Rectal smooth muscle tissue (tissue), 1 donor: Measurements from ENCODE around the gene NCR2.
A peak's percentile ranks its signal among the peaks of the same experiment; 100 is the strongest.

Source experiments
- H3K27ac ChIP-seq: one replicate; pipeline ENCODE4 v1.7.0; 2013; ENCODE audit warnings: low read depth, low read length, inconsistent platforms
- H3K27me3 ChIP-seq: one replicate; pipeline ENCODE4 v1.7.0; 2013; ENCODE audit warnings: low read length; ENCODE audit not compliant: control insufficient read depth, insufficient read depth
- H3K36me3 ChIP-seq: one replicate; pipeline ENCODE4 v1.7.0; 2013; ENCODE audit warnings: low read length; ENCODE audit not compliant: control insufficient read depth, insufficient read depth
- H3K4me1 ChIP-seq: one replicate; pipeline ENCODE4 v1.7.0; 2013; ENCODE audit warnings: low read length; ENCODE audit not compliant: control insufficient read depth, insufficient read depth
- H3K4me3 ChIP-seq: one replicate; pipeline ENCODE4 v1.7.0; 2013; ENCODE audit warnings: low read length
- H3K9ac ChIP-seq: one replicate; pipeline ENCODE4 v1.7.0; 2013; ENCODE audit warnings: low read length

The NCR2 gene

GRCh38 chr6:41352907-41353306 lies 17.5 kb downstream of the NCR2 start:
- Histone ChIP-seq H3K4me3 (no peak overlapping the region), H3K9ac (no peak overlapping the region), H3K36me3 (no peaks in the 10 kb centered on the region), H3K4me1 (no peaks in the 10 kb centered on the region), H3K27ac (no peak overlapping the region), H3K27me3 (peaks cover 2% of the 10 kb centered on the region)

DNA sequence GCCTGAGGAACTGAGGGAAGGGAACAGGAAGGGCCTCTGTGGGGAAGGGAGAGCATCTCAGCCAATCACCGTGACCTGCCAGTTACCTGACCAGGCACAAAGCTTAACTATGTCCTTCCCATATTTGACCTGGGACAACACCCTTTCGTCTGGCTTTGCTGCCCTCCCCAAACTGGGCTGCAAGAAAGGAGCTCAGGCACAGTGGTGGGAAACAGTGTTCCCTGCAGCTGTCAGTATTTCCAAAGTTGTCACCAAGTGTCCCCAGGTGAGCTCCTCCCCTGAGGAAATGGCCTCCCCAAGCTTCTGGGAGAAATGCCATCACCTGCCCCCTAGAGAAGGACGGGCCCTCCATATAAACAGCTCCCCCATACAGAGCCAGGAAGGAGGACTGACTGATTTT lies 17.9 kb downstream of the NCR2 start:
- Histone ChIP-seq H3K4me1 (no peaks in the 10 kb centered on the region), H3K36me3 (no peaks in the 10 kb centered on the region), H3K27me3 (peaks cover 3% of the 10 kb centered on the region), H3K9ac (no peak overlapping the region), H3K27ac (no peak overlapping the region), H3K4me3 (no peak overlapping the region)

GRCh38 chr6:41355952-41356351 lies 20.5 kb downstream of the NCR2 start:
- Histone ChIP-seq H3K9ac (no peak overlapping the region), H3K4me1 (no peaks in the 10 kb centered on the region), H3K36me3 (no peaks in the 10 kb centered on the region), H3K4me3 (no peak overlapping the region), H3K27me3 (peaks cover 3% of the 10 kb centered on the region), H3K27ac (no peak overlapping the region)

GRCh38 chr6:41356825-41357224 lies 21.4 kb downstream of the NCR2 start:
- no peaks in the 10 kb centered on the region for H3K4me1 ChIP-seq
- H3K36me3 ChIP-seq: no peaks in the 10 kb centered on the region
- peaks cover 3% of the 10 kb centered on the region for H3K27me3 ChIP-seq
- H3K9ac ChIP-seq: no peak overlapping the region
- H3K4me3 ChIP-seq: no peak overlapping the region
- no peak overlapping the region for H3K27ac ChIP-seq

DNA sequence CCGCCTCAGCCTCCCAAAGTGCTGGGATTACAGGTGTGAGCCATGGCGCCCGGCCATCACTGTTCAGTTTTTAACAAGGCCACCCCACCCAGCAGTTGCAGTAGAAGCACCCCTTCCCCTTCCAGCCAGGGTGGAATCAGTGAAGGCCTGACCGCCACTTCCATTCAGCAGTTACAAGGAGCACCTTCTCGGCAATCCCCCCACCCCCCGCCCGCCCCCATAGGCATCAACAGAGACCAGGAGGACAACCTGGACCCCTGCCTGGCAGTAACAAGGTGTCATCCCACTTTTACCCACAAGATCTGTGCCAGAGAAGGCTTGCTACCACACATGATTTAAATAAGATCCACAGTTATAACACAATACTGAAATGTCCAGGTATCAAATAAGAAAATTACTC lies 23.1 kb downstream of the NCR2 start:
- Histone ChIP-seq H3K27ac (no peak overlapping the region), H3K4me1 (no peaks in the 10 kb centered on the region), H3K27me3 (peaks cover 3% of the 10 kb centered on the region), H3K9ac (no peak overlapping the region), H3K4me3 (no peak overlapping the region), H3K36me3 (no peaks in the 10 kb centered on the region)

DNA sequence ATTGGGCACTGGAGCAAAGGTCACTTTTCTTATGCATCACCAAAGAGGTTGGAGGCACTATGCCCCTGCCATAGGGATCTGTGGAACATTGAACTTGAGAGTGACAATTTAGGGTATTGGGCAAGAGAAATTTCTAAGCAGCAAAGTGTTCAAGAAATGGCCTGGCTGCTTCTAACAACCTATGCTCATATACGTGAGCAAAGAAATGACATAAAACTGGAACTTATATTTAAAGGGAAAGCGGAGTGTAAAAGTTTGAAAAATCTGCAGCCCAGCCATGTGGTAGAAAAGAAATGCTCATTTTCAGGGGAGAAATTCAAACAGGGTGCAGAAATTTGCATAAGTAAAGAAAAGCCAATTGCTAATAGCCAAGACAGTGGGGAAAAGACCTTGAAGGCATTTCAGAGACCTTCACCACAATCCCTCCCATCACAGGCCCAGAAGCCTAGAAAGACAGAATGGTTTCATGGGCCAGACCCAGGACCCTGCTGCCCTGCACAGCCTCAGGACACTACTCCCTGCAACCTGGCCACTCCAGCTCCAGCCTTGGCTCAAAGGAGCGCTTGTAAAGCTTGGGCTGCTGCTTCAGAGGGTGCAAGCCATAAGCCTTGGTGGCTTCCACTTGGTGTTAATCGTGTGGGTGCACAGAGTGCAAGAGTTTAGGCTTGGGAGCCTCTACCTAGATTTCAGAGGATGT lies 24.4 kb downstream of the NCR2 start:
- peaks cover 3% of the 10 kb centered on the region for H3K27me3 ChIP-seq
- no peak overlapping the region for H3K9ac ChIP-seq
- H3K4me1 ChIP-seq: no peaks in the 10 kb centered on the region
- no peak overlapping the region for H3K4me3 ChIP-seq
- H3K27ac ChIP-seq: no peak overlapping the region
- no peaks in the 10 kb centered on the region for H3K36me3 ChIP-seq

DNA sequence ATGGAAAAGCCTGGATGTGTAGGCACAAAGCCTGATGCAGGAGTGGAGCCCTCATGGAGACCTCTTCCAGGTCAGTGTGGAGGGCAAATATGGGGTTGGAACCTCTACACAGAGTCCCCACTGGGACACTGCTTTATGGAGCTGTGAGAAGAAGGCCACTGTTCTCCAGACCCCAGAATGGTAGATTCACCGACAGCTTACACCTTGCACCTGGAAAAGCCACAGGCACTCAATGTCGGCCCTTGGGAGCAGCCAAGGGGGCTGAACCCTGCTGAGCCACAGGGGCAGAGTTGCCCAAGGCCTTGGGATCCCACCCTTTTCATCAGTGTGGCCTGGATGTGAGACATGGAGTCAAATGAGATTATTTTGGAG lies 24.9 kb downstream of the NCR2 start:
- H3K27me3 ChIP-seq: peaks cover 3% of the 10 kb centered on the region
- no peak overlapping the region for H3K27ac ChIP-seq
- no peaks in the 10 kb centered on the region for H3K4me1 ChIP-seq
- no peak overlapping the region for H3K9ac ChIP-seq
- no peaks in the 10 kb centered on the region for H3K36me3 ChIP-seq
- no peak overlapping the region for H3K4me3 ChIP-seq

DNA sequence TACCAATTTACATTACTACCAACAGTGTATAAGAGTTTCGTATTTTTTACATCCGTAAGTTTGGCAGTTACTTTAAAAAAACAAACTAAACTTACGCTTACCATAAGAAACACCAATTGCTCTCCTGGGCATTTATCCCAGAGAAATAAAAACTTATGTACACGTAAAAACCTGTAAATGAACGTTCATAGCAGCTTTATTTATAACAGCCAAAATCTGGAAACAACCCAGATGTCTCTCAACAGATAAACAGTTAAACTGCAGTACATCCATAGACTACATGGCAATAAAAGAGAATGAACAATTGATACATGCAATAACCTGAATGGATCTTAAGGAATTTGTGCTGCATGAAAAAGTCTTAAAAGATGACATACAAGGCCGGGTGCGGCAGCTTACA lies 30.7 kb downstream of the NCR2 start:
- Histone ChIP-seq H3K27me3 (peaks cover 8% of the 10 kb centered on the region), H3K27ac (no peak overlapping the region), H3K9ac (no peak overlapping the region), H3K36me3 (no peaks in the 10 kb centered on the region), H3K4me1 (no peaks in the 10 kb centered on the region), H3K4me3 (no peak overlapping the region)

DNA sequence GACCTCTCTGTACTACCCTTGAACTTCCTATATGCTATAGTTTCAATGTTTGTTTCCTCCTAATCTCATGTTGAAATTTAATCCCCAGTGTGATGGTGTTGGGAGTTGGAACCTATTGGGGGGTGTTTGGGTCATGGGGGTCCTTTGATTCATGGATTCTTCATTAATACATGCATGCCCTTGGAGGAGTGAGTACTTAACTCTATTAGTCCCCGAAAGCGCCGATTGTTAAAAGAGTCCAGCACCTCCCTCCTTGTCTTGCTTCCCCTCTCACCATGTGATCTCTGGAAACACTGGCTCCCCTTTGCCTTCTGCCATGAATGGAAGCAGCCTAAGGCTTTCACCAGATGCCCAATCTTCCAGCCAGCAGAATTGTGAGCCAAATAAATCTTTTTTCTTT lies 31.7 kb downstream of the NCR2 start:
- no peak overlapping the region for H3K4me3 ChIP-seq
- H3K27me3 ChIP-seq: peaks cover 8% of the 10 kb centered on the region
- H3K4me1 ChIP-seq: peaks cover 2% of the 10 kb centered on the region
- no peak overlapping the region for H3K27ac ChIP-seq
- no peak overlapping the region for H3K9ac ChIP-seq
- H3K36me3 ChIP-seq: no peaks in the 10 kb centered on the region

GRCh38 chr6:41367700-41368099 lies 32.3 kb downstream of the NCR2 start:
- no peak overlapping the region for H3K27ac ChIP-seq
- H3K4me3 ChIP-seq: no peak overlapping the region
- no peaks in the 10 kb centered on the region for H3K36me3 ChIP-seq
- H3K9ac ChIP-seq: no peak overlapping the region
- H3K4me1 ChIP-seq: peaks cover 2% of the 10 kb centered on the region
- H3K27me3 ChIP-seq: peaks cover 10% of the 10 kb centered on the region

GRCh38 chr6:41370488-41371111 lies 35.2 kb downstream of the NCR2 start:
- H3K27me3 ChIP-seq: peaks cover 22% of the 10 kb centered on the region
- peaks cover 2% of the 10 kb centered on the region for H3K4me1 ChIP-seq

GRCh38 chr6:41371461-41371991 lies 36.1 kb downstream of the NCR2 start:
- Histone ChIP-seq H3K27ac (peak overlapping the region; percentile 7), H3K4me1 (peaks cover 2% of the 10 kb centered on the region), H3K36me3 (no peaks in the 10 kb centered on the region), H3K9ac (no peak overlapping the region), H3K27me3 (peaks cover 24% of the 10 kb centered on the region), H3K4me3 (peak overlapping the region; percentile 51)

More at GRCh38 chr6:41370488-41371111, 35.2 kb downstream of the NCR2 start:
- Histone ChIP-seq H3K4me3 (no peak overlapping the region), H3K9ac (no peak overlapping the region), H3K36me3 (no peaks in the 10 kb centered on the region), H3K27ac (no peak overlapping the region)
